T follicular helper cell (primary cell): ENCODE measurements around the gene EHMT1.
"Not testable (repeated sequence)": the region's sequence is repeated elsewhere in the genome, so short reads cannot be mapped to it uniquely, and the experiment has no call there.

Experiments used
- DNase-seq: peaks from one replicate; pipeline ENCODE4 v3.0.0-alpha.2; 2020; ENCODE audit warnings: low read depth

EHMT1 gene

GRCh38 chr9:137694962-137695875 is 76.4 kb downstream of the EHMT1 start:
- DNase-seq = no peak

GRCh38 chr9:137696136-137696925 is 77.5 kb downstream of the EHMT1 start:
- no peak for DNase-seq

DNA sequence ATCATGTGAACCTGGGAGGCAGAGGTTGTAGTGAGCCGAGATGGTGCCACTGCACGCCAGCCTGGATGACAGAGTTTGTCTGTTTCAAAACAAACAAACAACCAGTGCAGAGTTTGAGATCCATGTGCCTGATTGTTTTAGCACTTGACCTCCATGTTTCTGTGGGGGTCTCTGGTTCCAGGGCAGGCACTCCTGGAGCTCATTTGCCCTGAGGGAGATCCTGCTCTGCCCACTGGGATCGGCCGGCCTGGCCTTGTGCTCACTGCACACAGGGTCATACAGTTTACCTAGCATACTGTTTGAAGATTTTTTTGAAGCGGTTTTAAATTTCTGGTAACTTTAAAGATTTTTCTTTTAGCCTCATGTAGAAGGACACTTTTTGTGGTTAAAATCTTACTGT is 78.4 kb downstream of the EHMT1 start:
- no peak for DNase-seq

DNA sequence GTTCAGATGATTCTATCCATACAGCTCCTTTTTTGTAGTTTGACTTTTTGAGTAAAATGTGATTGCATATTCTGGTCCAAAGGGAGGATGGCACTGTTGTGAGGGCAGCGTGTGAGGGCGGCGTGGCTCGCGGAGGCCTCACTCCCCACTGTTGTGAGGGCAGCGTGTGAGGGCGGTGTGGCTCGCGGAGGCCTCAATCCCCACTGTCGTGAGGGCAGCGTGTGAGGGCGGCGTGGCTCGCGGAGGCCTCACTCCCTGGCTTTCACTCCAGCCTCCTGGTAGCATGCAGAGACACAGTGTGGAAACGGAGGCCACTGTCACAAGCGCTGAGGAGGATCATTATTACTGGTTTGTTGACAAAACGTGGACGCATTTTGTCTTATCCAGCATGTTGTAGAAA is 79.0 kb downstream of the EHMT1 start:
- DNase-seq = no peak

DNA sequence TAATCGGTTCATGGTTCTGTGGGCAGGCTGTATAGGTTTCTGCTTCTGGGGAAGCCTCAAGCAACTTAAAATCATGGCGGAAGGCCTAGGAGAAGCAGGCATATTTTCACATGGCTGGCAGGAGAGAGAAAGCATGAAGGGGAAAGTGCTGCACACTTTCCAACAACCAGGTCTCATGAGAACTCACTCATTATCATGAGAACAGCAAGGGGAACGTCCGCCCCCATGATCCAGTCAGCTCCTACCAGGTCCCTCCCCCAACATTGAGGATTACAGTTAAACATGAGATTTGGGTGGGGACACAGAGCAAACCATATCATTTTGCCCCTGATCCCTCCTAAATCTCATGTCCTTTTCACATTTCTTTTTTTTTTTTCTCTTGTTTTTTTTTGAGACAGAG is 82.1 kb downstream of the EHMT1 start:
- no peak for DNase-seq

- DNase-seq = no peak
These were observed 84.0 kb downstream of the EHMT1 start for GRCh38 chr9:137702615-137703379.

GRCh38 chr9:137703842-137704508 is 85.2 kb downstream of the EHMT1 start:
- DNase-seq = no peak

- no peak for DNase-seq
These were observed 86.6 kb downstream of the EHMT1 start for GRCh38 chr9:137705443-137705863.

DNA sequence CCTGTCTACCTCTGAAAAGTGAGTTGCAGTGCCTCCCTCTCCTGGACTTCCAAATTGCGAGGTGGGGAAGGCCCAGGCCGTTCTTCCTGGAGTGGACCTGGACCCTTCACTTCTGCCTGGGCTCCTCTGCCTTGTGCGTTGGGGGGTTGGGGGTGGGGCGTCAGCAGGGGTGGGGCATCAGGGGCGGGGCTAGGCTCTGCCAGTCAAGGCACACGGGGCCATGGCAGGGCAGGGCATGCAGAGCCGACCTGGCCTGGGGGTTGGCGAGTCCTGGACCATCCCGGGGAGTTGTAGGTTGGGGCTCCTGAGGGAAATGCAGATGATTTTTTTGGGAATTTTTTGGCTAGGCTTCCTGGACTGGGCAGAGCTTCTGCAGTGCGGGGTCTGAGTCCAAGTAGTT is 87.1 kb downstream of the EHMT1 start:
- DNase-seq = no peak

GRCh38 chr9:137707361-137707760 is 88.6 kb downstream of the EHMT1 start:
- no peak for DNase-seq

DNA sequence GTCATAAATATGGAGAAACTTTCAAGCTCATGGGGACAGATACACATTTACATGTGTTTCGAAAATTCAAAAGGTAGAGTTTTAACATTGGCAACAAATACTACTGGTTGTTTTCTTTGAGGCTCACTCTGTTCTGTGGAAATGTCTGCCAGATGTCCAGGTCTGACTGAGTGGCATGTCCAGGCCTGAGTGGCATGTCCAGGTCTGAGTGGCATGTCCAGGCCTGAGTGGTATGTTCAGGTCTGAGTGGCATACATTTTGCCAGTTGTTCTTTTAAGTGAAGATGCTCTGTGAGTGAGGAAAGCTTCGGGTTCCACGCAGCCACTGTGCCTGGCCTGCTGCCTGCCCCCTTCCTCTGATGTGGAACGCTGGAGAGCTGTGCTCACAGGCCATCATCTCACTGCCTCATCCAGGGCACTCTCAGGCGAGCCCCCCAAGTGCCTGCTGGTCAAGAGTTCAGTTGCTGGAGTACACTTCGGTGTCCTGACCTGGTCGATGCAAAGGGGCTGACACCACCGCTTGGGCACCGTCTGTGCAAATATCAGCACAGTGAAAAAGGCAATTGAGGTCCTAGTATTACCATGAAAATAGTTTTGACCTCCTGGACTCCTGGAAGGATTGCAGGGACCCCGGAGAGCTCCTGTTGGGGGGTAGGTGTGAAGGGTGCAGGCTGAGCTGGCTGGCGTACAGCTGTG is 89.9 kb downstream of the EHMT1 start:
- no peak for DNase-seq

GRCh38 chr9:137709411-137710101 is 90.8 kb downstream of the EHMT1 start:
- DNase-seq = no peak

DNA sequence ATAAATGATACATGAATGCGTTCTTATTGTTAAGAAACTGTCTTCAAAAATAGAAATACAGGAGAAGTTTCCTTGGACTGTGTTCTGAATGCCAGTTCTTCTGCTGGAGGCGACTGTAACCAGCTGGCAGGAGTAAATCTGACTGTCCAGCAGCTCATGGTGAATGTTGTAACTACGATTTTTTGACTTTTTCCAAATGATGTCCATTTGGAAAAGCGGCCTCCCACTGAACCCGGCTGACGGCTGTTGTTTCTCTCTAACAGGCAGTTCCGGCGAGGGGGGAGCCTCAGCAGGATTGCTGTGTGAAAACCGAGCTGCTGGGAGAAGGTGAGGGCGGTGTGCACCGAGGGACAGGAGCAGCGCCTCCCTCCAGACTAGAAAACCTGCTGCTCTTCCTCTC is 91.9 kb downstream of the EHMT1 start:
- DNase-seq = no peak

DNA sequence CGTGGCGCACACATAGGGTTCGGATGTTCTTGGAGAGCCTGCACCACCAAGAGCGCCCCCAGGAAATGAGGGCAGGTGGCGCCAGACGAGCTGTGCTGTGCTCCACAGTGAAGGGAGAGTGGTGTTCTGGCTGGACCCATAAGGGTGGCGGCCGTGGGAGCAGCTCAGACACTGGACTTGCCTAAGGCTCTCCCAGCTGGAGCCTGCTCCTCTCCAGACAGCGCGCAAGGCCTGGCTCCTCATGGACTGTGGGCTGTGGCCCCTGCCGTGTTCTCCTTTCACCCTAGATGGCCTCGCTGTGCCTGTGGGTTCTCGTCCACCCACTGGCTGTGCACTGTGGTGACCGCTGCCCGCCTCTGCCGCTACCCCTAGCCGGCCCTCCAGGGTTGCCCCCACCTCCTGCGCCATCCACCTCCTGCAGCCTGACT is 92.9 kb downstream of the EHMT1 start:
- no peak for DNase-seq

DNA sequence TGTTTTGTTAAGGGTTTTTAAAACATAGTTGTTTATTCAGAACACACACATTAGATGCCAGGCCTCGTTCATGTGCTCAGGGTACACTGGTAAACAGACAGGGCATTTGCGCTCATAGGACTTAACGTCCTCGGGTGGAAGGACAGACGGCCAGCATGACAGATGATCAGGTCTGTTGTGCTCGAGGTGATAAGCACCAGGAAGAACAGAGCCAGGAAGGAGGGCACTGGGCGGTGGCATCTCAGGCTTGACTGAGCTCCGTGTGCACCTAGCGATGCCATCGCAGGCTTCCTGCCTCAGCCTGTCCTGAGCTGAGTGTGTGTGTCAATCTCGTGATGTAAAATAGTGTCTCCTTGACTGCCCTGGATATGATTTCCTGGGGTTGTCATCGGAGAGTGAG is 96.5 kb downstream of the EHMT1 start:
- no peak for DNase-seq

DNA sequence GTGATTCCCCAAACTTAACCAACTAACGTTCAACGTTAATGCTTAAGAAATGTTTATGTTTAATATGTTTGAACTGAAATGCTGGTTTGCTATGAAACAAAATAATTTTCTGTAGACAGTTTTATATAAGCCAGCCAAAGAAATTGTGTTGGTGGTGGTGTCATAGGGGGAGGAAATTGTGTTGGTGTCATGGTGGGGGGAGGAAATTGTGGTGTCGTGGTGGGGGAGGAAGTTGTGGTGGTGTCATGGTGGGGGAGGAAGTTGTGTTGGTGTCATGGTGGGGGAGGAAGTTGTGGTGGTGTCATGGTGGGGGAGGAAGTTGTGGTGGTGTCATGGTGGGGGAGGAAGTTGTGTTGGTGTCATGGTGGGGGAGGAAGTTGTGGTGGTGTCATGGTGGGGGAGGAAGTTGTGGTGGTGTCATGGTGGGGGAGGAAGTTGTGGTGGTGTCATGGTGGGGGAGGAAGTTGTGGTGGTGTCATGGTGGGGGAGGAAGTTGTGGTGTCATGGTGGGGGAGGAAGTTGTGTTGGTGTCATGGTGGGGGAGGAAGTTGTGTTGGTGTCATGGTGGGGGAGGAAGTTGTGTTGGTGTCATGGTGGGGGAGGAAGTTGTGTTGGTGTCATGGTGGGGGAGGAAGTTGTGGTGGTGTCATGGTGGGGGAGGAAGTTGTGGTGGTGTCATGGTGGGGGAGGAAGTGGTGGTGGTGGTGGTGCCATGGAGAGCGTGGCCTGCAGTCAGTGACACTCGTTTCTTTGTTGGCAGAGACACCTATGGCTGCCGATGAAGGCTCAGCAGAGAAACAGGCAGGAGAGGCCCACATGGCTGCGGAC is 97.3 kb downstream of the EHMT1 start:
- not testable (repeated sequence) for DNase-seq

GRCh38 chr9:137716694-137717287 is 98.0 kb downstream of the EHMT1 start:
- DNase-seq = no peak

DNA sequence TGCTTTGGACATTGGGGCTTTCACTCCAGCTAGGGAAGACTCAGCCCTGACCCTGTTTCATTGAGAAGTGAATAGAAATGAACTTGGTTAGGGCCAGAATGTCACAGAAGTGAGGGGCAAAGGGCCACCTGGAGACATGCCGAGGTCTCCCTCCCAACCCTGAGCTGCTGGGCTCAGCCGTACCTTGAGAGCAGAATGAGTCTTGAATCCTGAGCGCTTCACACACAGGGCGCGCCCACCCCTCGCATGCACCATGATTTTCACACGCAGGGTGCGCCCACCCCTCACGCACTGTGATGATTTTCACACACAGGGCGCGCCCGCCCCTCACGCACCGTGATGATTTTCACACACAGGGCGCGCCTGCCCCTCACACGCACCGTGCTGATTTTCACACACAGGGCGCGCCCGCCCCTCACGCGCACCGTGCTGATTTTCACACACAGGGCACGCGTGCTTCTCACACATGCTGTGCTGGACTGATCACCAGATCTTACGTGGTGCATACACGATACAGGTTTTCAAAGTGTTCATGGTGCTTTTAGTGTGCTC is 99.0 kb downstream of the EHMT1 start:
- DNase-seq = no peak

- no peak for DNase-seq
These were observed 100.4 kb downstream of the EHMT1 start for GRCh38 chr9:137719194-137719593.
